Measurements from ENCODE around the gene SNX8. TPM values are rescaled to one million over a fixed set of nuclear protein-coding genes. Genes with fewer than 3 reads are reported as not detected.

The SNX8 gene
- total RNA-seq, 1 experiment from 2014 or later, result 139 TPM

DNA sequence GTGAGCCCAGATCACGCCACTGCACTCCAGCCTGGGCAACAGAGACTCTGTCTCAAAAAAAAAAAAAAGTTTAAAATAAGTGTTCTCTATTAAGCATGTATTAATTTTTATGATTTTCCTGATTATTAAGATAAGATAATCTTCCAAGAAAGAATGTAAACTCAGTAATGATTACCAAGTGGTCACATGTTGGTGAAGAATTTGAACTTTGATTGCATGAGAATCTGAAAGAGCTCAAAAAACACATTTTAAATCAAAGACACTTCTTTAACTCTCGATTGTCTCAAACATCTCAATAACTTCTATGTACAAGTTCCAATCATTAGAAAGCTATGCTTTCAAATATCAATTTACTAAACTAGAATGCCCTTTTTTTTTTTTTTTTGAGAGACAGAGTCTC is 33.8 kb downstream of the SNX8 start:
- in situ Hi-C loops (cut with HindIII; ENCODE audit: low pct_unique_long_range_greater_than_20kb, low sequenced_read_pairs) (no loop called here), intact Hi-C loops (cut with micrococcal nuclease; ENCODE audit: unreplicated experiment) (no loop called here)
- TF ChIP-seq SIN3A (IDR thresholded peaks at IDR 0.05; ENCODE audit: borderline replicate concordance, insufficient read depth, low read depth, low read length) (no peak), POLR2AphosphoS5 (IDR thresholded peaks at IDR 0.05; ENCODE audit: low read depth, low read length) (no peak), CTCF (IDR thresholded peaks at IDR 0.05) (no peak), TCF7L2 (IDR thresholded peaks at IDR 0.05; ENCODE audit: low read depth, low read length) (no peak)
- TF ChIP-seq, protein P1, sequence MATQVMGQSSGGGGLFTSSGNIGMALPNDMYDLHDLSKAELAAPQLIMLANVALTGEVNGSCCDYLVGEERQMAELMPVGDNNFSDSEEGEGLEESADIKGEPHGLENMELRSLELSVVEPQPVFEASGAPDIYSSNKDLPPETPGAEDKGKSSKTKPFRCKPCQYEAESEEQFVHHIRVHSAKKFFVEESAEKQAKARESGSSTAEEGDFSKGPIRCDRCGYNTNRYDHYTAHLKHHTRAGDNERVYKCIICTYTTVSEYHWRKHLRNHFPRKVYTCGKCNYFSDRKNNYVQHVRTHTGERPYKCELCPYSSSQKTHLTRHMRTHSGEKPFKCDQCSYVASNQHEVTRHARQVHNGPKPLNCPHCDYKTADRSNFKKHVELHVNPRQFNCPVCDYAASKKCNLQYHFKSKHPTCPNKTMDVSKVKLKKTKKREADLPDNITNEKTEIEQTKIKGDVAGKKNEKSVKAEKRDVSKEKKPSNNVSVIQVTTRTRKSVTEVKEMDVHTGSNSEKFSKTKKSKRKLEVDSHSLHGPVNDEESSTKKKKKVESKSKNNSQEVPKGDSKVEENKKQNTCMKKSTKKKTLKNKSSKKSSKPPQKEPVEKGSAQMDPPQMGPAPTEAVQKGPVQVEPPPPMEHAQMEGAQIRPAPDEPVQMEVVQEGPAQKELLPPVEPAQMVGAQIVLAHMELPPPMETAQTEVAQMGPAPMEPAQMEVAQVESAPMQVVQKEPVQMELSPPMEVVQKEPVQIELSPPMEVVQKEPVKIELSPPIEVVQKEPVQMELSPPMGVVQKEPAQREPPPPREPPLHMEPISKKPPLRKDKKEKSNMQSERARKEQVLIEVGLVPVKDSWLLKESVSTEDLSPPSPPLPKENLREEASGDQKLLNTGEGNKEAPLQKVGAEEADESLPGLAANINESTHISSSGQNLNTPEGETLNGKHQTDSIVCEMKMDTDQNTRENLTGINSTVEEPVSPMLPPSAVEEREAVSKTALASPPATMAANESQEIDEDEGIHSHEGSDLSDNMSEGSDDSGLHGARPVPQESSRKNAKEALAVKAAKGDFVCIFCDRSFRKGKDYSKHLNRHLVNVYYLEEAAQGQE (IDR thresholded peaks at IDR 0.05; ENCODE audit: insufficient read depth in 1 of 2, low read depth in 2 of 2, low read length in 1 of 2), result no peak
- Histone ChIP-seq H3K36me3 (ENCODE audit: control insufficient read depth, insufficient read depth, low read length) (no peaks in the 10 kb centered on the region), H3K9me3 (ENCODE audit: control insufficient read depth, insufficient read depth, low read depth, low read length) (no peaks in the 10 kb centered on the region), H3K27ac (ENCODE audit: low read length) (no peak overlapping the region), H3K27me3 (ENCODE audit: control insufficient read depth, insufficient read depth, low read length) (no peaks in the 10 kb centered on the region), H3K4me3 (ENCODE audit: low read depth in 2 of 2, low read length in 2 of 2) (no peak overlapping the region), H3K4me1 (ENCODE audit: control insufficient read depth, insufficient read depth, low read length) (no peaks in the 10 kb centered on the region)
- POLR2A ChIA-PET, result interaction anchor here (0.7 kb wide), 1 partner anchor 30 kb away, joined by 6 read pairs; no protein-coding TSS in a partner anchor
- ATAC-seq (no peak), DNase-seq (ENCODE audit: low read depth, low spot score) (no peak)
- BruUV-seq (replicated peaks), result no TSS peak
- CTCF ChIA-PET, result interaction anchor here (0.6 kb wide), 1 partner anchor 67 kb away, joined by 6 read pairs; no protein-coding TSS in a partner anchor

DNA sequence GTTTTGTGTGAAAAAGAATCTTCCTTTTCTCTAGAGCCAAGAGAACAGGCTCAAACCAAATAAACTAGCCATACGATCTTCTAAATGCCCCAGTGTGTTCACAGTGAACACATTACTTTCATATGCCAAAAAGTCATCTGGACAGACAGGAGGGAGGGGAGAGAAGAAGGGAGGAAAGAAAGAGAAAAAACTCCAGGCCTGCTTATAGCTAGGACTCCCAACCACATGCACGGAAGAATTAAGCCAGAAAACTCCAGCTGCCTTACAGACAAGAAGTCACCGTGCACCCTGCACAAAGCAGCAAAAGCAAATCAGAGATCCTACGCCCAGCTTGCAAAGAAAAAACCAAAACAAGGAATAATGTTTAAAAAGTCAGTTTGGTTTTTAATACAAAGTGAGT is 34.3 kb downstream of the SNX8 start:
- no peaks in the 10 kb centered on the region for H3K36me3 ChIP-seq (ENCODE audit: control insufficient read depth, insufficient read depth, low read length)
- intact Hi-C loops (cut with micrococcal nuclease; ENCODE audit: unreplicated experiment), result no loop called here
- no peak for ATAC-seq
- no peak for TF ChIP-seq POLR2AphosphoS5 (IDR thresholded peaks at IDR 0.05; ENCODE audit: low read depth, low read length)
- TF ChIP-seq CTCF (IDR thresholded peaks at IDR 0.05), result no peak
- TF ChIP-seq, protein P1 (IDR thresholded peaks at IDR 0.05; ENCODE audit: insufficient read depth in 1 of 2, low read depth in 2 of 2, low read length in 1 of 2), result no peak
- TF ChIP-seq SIN3A (IDR thresholded peaks at IDR 0.05; ENCODE audit: borderline replicate concordance, insufficient read depth, low read depth, low read length), result no peak
- TF ChIP-seq TCF7L2 (IDR thresholded peaks at IDR 0.05; ENCODE audit: low read depth, low read length), result no peak
- in situ Hi-C loops (cut with HindIII; ENCODE audit: low pct_unique_long_range_greater_than_20kb, low sequenced_read_pairs), result no loop called here
- no peaks in the 10 kb centered on the region for H3K4me1 ChIP-seq (ENCODE audit: control insufficient read depth, insufficient read depth, low read length)
- ChIA-PET POLR2A (interaction anchor here (0.7 kb wide), 1 partner anchor 30 kb away, joined by 6 read pairs; no protein-coding TSS in a partner anchor), CTCF (no interaction called here)
- no peaks in the 10 kb centered on the region for H3K9me3 ChIP-seq (ENCODE audit: control insufficient read depth, insufficient read depth, low read depth, low read length)
- DNase-seq (ENCODE audit: low read depth, low spot score), result no peak
- no TSS peak for BruUV-seq (replicated peaks)
- H3K27ac ChIP-seq (ENCODE audit: low read length), result no peak overlapping the region
- no peak overlapping the region for H3K4me3 ChIP-seq (ENCODE audit: low read depth in 2 of 2, low read length in 2 of 2)
- H3K27me3 ChIP-seq (ENCODE audit: control insufficient read depth, insufficient read depth, low read length), result no peaks in the 10 kb centered on the region
